ENCODE measurements around the gene ST6GAL2.

The ST6GAL2 gene

DNA sequence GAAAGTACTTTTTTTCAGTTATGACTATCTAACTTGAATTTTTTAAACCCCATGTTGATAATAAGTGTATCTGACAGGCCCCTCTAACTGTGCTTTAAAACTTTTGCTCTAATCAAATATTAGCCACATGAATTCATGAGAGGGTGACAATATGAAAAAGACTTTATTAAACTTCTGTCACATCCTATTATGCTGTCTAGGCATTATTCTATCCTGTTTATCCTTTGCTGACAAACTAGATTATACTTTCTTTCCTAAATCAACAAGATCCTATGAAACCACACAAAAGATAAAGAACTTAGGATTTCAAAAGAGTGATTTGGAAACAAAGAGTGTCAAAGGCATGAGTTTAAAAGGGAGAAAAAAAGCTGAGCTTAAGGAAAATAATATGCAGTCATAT is 57.8 kb downstream of the ST6GAL2 start:
- DNase-seq (ENCODE audit: low read depth), result no peak

- no peak for DNase-seq (ENCODE audit: low read depth)
Observed at GRCh38 chr2:106827158-106827557, 58.8 kb downstream of the ST6GAL2 start.

GRCh38 chr2:106825161-106825560 is 60.8 kb downstream of the ST6GAL2 start:
- DNase-seq (ENCODE audit: low read depth), result no peak

DNA sequence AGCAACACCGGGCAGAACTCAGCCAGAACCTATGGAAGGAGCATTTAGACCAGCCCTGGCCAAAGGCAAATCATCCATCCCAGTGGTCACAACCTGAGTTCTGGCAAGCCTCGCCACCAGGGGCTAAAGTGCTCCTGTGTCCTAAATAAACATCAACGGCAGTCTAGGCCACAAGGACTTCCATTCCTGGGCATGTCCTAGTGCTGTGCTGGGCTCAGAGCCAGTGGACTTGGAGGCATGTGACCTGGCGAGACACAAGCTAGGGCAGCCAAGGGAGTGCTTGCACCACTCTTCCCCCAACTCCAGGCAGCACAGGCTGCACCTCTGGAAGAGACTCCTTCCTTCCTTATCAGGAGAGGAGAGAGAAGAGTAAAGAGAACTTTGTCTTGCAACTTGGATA is 69.0 kb downstream of the ST6GAL2 start:
- DNase-seq (ENCODE audit: low read depth), result no peak

DNA sequence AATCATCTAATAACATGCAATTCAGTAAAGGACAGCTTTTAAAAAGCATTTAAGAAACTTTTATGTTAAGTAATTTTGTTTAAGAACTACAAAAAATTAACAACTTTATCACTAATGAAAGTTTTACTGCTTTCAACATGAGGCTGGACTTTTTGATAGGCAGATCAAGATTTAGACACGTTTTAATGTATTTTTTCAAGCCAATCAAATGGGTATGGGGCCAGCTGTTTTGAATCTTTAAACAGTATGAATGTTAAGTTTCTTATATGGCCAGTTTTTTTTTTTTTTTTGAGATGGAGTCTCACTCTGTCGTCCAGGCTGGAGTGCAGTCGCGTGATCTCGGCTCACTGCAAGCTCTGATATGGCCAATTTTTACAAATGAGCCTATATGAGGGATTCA is 73.1 kb downstream of the ST6GAL2 start:
- DNase-seq (ENCODE audit: low read depth), result no peak

DNA sequence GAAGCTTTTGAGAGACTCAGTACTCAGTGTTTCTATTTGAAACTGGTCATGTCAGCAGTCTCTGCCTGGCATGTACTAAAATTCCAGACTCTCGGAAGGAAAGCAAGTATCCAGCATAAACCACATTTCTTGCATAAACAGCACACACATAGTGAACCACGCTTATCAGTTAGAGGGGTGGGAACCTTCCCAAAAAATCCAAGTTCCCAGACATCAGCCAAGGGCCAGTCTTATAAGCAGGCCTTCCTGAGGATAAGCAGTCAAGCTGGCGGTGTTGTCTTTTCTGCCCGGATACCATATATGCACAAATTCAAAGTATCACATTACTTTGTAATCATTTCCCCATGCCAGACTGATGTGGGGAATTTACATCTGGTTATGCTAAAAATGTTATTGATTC is 73.6 kb downstream of the ST6GAL2 start:
- DNase-seq (ENCODE audit: low read depth), result no peak

DNA sequence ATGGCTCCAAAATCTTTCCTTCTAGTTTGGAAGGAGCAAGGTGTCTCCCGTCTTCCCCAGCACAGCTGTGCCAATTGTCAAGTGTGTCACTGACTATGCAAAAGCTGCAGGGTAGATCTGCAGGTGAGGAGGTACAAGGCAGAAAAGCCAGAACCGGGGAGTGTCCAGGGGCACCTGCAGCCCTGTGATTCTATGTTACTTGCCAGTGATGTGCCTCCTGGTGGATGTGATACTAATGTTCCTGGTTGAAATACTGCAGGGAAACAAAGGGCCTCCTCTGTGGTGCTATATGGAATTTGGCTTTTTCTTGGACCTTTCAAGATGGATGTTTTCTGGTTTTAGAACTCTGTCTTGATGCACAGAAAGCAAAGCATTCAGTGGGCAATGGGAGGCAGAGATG is 80.3 kb downstream of the ST6GAL2 start:
- DNase-seq (ENCODE audit: low read depth), result no peak

DNA sequence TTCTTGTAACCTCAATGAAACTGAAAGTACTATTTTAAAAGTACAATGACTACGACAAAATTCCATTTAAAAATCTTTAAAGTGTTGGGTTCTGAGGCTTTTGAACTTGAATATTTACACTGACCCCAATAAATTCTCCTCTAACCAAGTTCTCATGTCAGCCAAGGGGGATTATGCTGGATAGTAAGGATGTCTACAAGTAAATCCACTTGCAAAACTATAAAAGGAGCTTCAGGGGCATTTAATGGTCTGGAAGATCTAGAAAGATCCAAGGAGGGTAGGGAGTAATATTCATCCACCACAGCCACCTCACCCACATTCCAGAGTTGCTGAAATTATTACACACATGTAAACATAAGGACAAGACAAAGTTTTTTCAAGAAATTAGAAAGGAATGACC is 81.8 kb downstream of the ST6GAL2 start:
- no peak for DNase-seq (ENCODE audit: low read depth)

DNA sequence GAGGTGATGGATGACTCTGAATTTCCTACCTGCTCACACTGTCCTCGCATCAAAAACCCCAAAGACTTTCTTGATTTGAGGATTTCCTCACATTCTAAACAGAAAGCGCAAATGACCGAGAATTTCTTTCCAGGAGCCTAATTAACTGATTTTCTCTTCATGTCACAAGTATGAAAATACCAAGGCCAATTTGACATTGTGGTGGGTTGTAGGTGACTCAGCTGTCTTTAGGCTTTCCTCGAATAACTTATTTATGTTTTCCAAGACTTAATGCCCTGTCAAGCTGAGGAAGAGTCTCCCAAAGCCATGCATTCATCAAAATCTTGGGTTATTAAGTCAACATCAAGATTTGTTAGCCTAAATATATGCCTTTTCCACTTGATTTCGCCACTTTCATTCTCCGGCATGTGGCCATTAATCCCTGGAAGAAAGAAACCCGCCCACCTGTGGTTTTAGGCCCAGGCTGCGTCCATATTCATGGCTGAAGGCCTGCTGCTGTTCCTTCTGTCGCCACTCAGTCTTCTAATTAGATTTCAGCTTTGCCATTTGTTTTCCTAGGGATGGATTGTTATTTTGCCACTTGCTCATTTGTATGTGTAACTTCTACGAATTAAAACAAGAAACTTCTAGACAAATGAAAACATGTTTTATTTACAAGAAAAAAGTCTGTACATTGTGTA is 84.9 kb downstream of the ST6GAL2 start:
- DNase-seq (ENCODE audit: low read depth), result no peak

DNA sequence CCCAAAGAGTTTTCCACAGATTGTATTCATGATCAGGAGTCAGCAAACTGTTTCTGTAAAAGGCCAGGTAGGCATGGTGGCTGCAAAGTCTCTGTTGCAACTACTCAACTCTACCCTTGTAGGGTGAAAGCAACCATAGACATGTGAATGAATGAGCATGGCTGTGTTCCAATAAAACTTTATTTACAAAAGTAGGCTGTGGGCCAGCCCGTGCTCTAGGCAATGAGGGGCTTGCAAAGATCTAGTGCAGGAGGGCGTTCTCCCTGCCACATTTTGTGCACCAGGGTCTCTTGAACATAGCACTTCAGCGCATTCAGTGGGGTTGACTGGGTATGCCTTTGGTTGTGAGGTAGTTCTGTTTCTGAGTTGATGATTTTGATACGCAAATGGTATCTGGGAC is 85.8 kb downstream of the ST6GAL2 start:
- no peak for DNase-seq (ENCODE audit: low read depth)

- DNase-seq (ENCODE audit: low read depth), result no peak
Observed at GRCh38 chr2:106798826-106799552, 87.0 kb downstream of the ST6GAL2 start.

DNA sequence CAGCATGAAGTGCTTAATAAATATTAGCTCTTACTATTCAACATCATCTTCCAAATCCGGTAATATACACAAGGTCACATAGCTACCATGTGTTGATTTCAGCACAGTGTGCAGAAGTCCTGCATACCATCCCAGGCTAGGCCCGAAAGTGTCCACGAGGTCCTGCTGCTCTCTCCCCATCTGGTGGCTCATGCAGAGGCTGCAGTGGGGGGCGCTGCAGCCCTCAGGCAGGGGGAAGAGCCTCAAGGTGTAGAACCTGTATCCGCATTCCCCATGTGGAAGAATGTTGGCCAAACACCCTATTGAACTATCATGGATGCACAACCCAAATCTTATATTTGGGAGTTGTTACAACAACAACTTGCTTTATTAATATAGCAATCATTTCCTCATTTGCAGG is 88.5 kb downstream of the ST6GAL2 start:
- DNase-seq (ENCODE audit: low read depth), result no peak

DNA sequence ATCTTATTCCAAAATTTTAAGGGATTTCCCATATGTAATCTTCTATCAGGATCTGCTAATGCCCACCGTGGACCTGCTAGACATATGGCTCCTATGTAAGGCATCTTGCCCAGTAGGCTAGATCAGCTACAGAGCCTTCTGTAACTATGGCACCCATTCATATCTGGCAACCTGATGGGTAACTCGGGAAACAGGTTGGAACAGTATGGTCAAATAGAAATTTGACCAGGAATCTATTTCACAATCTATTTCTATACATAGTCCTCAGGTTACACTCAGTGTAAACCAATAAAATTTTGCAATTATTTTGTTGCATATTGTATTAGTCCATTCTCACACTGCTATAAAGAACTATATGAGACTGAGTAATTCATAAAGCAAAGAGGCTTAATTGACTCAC is 93.3 kb downstream of the ST6GAL2 start:
- DNase-seq (ENCODE audit: low read depth), result no peak

DNA sequence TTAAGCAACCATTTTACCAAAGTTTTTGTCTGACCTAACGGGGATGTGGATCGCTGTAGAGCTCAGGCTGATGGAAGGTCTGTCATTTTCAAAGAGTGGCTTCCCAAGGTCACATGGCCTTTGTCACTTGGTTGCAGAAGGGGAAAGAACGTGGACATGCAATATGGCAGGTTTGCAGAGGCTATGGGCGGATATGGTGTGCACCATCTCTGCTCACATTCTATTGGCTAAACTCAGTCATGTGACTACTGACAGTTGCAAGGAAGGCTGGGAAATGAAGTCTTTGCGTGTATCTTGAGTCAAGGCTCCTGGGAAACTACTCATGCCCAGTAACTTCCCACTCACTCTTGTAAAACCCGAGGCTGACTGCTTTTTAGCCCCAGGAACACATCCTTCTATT is 96.8 kb downstream of the ST6GAL2 start:
- no peak for DNase-seq (ENCODE audit: low read depth)

GRCh38 chr2:106782681-106783080 is 103.3 kb downstream of the ST6GAL2 start:
- DNase-seq (ENCODE audit: low read depth), result no peak

DNA sequence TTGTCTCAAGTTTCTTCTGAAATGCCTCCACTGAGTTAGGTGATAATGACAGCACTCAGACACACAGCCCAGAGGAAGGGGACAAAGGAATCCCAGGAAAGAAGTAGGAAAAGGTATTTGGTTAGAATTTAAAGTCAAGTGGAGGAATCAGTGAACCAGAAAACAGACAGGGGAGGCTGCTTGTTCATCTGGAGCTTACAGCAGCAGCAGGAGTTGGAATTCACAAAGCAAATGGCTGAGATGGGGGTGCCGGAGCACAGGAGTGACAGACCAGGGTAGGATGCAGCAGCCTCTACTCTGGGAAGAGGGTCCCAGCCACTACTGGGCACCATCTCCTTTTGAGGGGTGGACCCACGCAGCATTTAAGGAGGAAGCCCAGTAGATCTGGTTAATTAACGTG is 104.8 kb downstream of the ST6GAL2 start:
- DNase-seq (ENCODE audit: low read depth), result no peak

DNA sequence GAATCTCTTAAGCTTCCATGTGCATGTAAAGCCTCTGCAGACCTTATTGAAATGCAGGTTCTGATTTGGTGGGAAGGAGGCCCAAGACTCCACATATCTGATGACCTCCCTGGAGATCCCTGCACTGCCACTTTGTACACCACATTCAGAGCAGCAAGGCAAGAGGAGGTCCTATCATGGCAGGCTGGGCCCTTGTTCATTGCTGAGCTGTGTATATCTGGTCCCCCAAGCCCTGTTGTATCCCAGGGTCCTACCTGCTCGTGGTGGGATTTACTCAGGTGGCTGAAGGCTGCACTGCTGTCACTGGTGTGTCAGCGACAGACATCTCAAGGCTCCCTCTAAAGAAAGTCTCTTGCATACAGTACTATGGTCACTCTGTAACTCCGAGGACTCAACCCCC is 114.2 kb downstream of the ST6GAL2 start:
- DNase-seq (ENCODE audit: low read depth), result no peak

DNA sequence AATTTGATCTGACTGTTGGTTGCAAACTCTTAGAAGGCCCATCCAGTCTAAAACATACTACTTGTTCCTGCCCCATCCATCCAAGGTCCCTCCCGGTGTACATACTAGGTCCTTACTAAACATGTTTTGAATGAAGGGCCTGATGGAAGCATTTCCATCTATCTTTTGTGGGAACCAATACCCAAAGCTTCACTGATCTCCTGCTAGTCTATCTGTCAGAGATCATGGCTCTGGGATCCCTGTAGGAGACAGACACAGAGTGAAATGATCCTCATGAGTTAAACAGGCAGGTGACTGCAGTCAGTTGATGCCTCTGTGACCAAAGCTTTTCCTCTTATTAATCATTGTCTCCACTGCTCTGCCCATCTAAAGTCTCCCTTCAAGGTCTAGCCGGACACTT is 115.0 kb downstream of the ST6GAL2 start:
- no peak for DNase-seq (ENCODE audit: low read depth)

GRCh38 chr2:106764614-106765013 is 121.4 kb downstream of the ST6GAL2 start:
- DNase-seq (ENCODE audit: low read depth), result no peak

DNA sequence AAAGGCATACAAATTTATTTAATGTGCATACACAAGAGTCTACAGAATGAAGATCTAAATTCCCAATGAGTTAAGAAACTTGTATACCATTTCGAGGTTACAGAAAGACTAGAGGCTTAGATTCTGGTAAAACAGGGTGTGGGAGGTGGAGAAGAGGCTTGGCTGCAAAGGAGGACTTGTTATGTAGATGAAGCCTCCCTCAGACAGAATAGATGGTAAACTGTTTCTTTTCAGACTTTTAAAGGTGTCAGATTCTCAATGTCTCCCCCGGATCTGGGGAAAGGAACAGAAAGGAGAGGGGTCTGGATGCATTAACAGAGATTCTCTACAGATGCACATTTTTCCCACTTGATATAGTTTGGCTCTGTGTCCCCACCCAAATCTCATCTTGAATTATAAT is 126.0 kb downstream of the ST6GAL2 start:
- no peak for DNase-seq (ENCODE audit: low read depth)

DNA sequence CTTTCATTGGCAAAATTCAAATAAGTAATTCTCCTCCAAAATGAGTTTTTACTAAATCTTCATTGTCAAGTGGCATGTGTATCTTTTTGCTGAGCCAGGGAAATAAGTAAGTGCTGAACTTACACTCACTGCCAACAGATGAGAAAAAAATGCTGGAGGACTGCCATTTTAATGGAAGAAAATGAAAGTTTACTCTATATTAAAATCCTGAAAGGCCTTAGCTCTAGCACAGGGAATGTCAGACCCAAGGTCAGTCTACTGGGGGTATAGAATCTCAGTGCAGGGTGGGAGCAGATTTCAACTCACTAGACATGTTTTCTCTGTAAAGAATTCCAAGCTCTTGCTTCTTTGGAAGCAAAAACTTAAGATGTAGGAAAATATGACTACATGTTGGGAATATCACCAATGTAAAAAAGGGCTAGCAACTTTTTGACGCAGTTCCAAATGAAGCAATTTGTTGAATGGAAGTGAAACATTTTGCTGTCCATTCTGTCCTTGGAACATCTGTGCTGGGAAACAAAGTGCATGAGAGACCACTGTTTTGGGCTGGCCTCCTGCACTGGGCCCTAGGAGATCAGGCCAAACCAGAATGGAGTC is 127.0 kb downstream of the ST6GAL2 start:
- no peak for DNase-seq (ENCODE audit: low read depth)

Data from fibroblast of gingiva (primary cell).